HL-60 (cell line): ENCODE measurements around the gene TAGLN3.

Experiments
- DNase-seq, 2 experiments: peaks; one replicate each; pipeline ENCODE4 v3.0.0-alpha.2; 2010 to 2020; ENCODE audit warnings: low read depth in 1 of 2, low spot score in 1 of 2
- H3K27ac ChIP-seq: fragments of 250-450 bp; sonication (Bioruptor Pico); replicated peaks from 2 replicates; pipeline ENCODE4 v1.5.1; 2020; ENCODE audit warnings: mild to moderate bottlenecking, moderate library complexity
- H3K27me3 ChIP-seq: fragments of 250-450 bp; sonication (Bioruptor Pico); 2 replicates; pipeline ENCODE4 v1.5.1; 2021; ENCODE audit warnings: mild to moderate bottlenecking, moderate library complexity; ENCODE audit not compliant: insufficient read depth, poor library complexity, severe bottlenecking
- H3K4me3 ChIP-seq: replicated peaks from 2 replicates; pipeline ENCODE4 v1.5.1; 2011; ENCODE audit warnings: mild to moderate bottlenecking, control low read depth, low read length; ENCODE audit not compliant: insufficient read depth
- GABPA ChIP-seq: IDR thresholded peaks from 2 replicates; pipeline ENCODE4 v1.6.1; 2012; ENCODE audit warnings: low read depth
- POLR2AphosphoS5 ChIP-seq: IDR thresholded peaks from 2 replicates; pipeline ENCODE4 v1.6.1; 2012; ENCODE audit warnings: low read depth
- SPI1 ChIP-seq: IDR thresholded peaks from 2 replicates; pipeline ENCODE4 v1.6.1; 2012; ENCODE audit warnings: low read depth, mild to moderate bottlenecking, borderline replicate concordance
- TF ChIP-seq, protein P1 (sequence below): IDR thresholded peaks from 2 replicates; pipeline ENCODE4 v1.6.1; 2012; ENCODE audit warnings: low read depth; ENCODE audit not compliant: insufficient replicate concordance
- TF ChIP-seq, protein P2 (sequence below): IDR thresholded peaks from one replicate; pipeline ENCODE4 v1.5.1; 2011; ENCODE audit warnings: low read length, control low read depth, inconsistent platforms; ENCODE audit not compliant: insufficient read depth

Gene TAGLN3

DNA sequence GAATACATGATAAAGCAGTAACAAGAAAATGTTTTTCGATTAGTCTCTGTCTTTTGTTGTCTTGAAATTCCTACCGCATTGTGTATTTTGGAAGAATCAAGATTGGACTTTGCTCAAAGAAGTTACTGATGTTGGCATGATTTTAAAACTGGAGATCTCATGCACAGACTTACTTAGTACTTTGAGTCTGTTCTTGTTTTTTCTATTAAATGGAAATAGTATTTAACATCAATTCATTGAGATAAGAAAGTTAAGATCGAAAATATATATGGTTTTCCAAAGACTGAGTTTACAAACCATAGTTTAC, 17.3 kb upstream of the TAGLN3 start:
- Histone ChIP-seq H3K27me3 (no peaks in the 10 kb centered on the region), H3K27ac (no peak overlapping the region), H3K4me3 (no peak overlapping the region)
- TF ChIP-seq GABPA (no peak), SPI1 (no peak), POLR2AphosphoS5 (no peak)
- TF ChIP-seq, protein P1, sequence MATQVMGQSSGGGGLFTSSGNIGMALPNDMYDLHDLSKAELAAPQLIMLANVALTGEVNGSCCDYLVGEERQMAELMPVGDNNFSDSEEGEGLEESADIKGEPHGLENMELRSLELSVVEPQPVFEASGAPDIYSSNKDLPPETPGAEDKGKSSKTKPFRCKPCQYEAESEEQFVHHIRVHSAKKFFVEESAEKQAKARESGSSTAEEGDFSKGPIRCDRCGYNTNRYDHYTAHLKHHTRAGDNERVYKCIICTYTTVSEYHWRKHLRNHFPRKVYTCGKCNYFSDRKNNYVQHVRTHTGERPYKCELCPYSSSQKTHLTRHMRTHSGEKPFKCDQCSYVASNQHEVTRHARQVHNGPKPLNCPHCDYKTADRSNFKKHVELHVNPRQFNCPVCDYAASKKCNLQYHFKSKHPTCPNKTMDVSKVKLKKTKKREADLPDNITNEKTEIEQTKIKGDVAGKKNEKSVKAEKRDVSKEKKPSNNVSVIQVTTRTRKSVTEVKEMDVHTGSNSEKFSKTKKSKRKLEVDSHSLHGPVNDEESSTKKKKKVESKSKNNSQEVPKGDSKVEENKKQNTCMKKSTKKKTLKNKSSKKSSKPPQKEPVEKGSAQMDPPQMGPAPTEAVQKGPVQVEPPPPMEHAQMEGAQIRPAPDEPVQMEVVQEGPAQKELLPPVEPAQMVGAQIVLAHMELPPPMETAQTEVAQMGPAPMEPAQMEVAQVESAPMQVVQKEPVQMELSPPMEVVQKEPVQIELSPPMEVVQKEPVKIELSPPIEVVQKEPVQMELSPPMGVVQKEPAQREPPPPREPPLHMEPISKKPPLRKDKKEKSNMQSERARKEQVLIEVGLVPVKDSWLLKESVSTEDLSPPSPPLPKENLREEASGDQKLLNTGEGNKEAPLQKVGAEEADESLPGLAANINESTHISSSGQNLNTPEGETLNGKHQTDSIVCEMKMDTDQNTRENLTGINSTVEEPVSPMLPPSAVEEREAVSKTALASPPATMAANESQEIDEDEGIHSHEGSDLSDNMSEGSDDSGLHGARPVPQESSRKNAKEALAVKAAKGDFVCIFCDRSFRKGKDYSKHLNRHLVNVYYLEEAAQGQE, result no peak
- TF ChIP-seq, protein P2, sequence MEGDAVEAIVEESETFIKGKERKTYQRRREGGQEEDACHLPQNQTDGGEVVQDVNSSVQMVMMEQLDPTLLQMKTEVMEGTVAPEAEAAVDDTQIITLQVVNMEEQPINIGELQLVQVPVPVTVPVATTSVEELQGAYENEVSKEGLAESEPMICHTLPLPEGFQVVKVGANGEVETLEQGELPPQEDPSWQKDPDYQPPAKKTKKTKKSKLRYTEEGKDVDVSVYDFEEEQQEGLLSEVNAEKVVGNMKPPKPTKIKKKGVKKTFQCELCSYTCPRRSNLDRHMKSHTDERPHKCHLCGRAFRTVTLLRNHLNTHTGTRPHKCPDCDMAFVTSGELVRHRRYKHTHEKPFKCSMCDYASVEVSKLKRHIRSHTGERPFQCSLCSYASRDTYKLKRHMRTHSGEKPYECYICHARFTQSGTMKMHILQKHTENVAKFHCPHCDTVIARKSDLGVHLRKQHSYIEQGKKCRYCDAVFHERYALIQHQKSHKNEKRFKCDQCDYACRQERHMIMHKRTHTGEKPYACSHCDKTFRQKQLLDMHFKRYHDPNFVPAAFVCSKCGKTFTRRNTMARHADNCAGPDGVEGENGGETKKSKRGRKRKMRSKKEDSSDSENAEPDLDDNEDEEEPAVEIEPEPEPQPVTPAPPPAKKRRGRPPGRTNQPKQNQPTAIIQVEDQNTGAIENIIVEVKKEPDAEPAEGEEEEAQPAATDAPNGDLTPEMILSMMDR, result no peak
- no peak for DNase-seq

DNA sequence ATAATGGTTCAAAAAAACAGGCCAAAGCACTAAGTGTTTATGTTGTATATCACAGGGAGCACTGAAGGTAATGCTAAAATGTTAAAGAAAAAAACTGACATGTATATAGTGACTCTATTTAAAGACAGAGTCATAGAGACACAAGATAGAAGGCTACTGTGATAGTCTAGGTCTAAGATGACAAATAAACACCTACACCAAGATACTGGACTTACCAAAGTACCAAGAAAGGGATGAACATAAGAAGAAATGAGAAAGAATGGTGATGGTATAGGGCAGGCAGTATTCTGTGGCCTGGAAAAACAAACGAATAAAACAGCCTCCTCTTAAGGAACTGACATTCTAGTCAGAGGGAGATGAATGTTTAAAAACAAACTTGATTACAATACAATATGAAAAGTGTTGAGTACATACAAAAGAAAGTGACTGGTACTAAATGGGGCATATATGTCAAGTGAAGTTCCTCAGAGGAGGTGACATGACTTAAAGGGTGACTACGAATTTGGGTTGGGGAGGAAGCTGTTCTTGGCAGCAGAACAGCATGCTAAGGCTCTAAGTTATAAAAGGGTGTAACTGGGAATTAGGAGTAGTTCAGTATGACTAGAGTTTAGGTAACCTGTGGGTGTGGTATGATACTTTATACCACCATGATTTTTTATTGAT, 14.0 kb upstream of the TAGLN3 start:
- H3K4me3 ChIP-seq, result no peak overlapping the region
- no peak for DNase-seq
- no peak for TF ChIP-seq SPI1

DNA sequence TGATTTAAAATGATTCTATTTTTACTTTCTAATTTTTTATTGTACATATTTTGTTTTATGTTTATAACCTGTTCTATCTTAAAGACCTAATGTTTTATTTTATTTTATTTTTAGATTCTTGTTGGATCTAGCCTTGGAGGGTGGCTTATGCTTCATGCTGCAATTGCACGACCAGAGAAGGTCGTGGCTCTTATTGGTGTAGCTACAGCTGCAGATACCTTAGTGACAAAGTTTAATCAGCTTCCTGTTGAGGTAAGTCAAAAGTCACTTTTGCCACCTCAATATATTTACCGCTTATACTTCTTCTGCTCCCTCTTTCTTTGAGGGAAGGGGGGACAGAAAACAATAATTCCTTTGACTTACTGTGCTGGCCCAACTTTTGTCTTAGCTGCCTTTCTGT, 11.9 kb upstream of the TAGLN3 start:
- TF ChIP-seq, protein P1, result no peak
- TF ChIP-seq POLR2AphosphoS5 (no peak), GABPA (no peak), SPI1 (no peak)
- TF ChIP-seq, protein P2, result no peak

More for the DNA sequence above, 14.0 kb upstream of the TAGLN3 start:
- H3K27me3 ChIP-seq, result no peaks in the 10 kb centered on the region
- no peak overlapping the region for H3K27ac ChIP-seq

DNA sequence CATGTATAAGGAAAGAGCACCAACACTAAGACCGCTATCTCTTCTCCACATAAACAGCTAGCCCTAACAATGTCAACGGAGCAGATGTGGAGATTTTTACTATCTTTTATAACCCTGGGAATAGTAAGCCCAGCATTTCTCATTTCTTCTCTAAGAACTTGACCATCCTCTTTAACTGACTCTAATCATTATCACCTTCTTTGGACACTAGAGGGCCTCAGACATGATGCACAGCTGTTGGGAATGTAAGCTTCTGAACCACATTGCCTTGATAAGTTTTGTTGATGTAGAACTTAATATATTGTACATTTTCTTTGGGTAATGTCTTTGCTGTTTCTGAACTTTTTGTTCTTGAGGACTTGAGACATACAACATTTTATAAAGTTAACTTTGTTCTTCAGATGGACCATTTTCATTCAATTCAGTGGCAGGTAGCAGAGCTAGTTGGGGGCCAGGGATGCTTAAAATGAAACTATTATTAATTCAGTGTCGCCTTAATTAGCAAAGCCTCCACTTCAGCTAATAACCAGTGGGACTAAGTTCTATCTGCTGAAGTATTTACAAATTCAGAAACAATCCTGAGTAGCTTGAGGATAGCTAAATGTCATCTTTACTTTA, 9.6 kb upstream of the TAGLN3 start:
- Histone ChIP-seq H3K27me3 (no peaks in the 10 kb centered on the region), H3K27ac (no peak overlapping the region), H3K4me3 (no peak overlapping the region)
- peak in 1 of 2 experiments; percentile 19 for DNase-seq
- TF ChIP-seq SPI1, result no peak
- TF ChIP-seq, protein P2, result peak; percentile 55

More for the DNA sequence above, 11.9 kb upstream of the TAGLN3 start:
- DNase-seq, result no peak
- Histone ChIP-seq H3K4me3 (no peak overlapping the region), H3K27me3 (no peaks in the 10 kb centered on the region), H3K27ac (no peak overlapping the region)
